Sigmoid colon (tissue), 3 donors: ENCODE results near the gene HAO2.

Source experiments
- CTCF ChIP-seq, 4 experiments: fragments of 450-650 bp in 3 of 4; fragments of 200-600 bp in 1 of 4; IDR thresholded peaks; one replicate each; pipeline ENCODE4 v1.5.1; 2016 to 2019; ENCODE audit warnings: antibody characterized with exemption in 4 of 4, mild to moderate bottlenecking in 3 of 4, moderate library complexity in 2 of 4
- POLR2A ChIP-seq, 2 donors: fragments of 450-650 bp; IDR thresholded peaks; one replicate each; pipeline ENCODE4 v1.6.1; 2016; ENCODE audit warnings: antibody characterized with exemption in 2 of 2, mild to moderate bottlenecking in 2 of 2, moderate library complexity in 2 of 2

- no peak for TF ChIP-seq CTCF (IDR thresholded peaks at IDR 0.05)
- TF ChIP-seq POLR2A (IDR thresholded peaks at IDR 0.05) = no peak
Measured at GRCh38 chr1:119442756-119443155, 74.2 kb downstream of the HAO2 start.
